Endothelial cell of umbilical vein (primary cell): ENCODE data around the gene TMEM208. TPM values are rescaled to one million over a fixed set of nuclear protein-coding genes. Genes with fewer than 3 reads are reported as not detected.

Source experiments
- BruUV-seq: library from RNA; stranded (reverse); fragments of 400-500 nt; replicated peaks from 2 replicates; lab custom pipeline; 2021; lab: Mats Ljungman, UMichigan
- CTCF ChIA-PET: fragments of 300-600, 350-600 bp; sonication (Branson Sonifier 250); formaldehyde crosslinking; loops from one replicate; lab custom pipeline; 2021; ENCODE audit warnings: antibody characterized with exemption, inconsistent platforms; lab: Charles Lee
- POLR2A ChIA-PET: fragments of 300-600, 350-600 bp; sonication (Branson Sonifier 250); formaldehyde crosslinking; loops from one replicate; lab custom pipeline; 2021; ENCODE audit warnings: antibody characterized with exemption, inconsistent platforms; lab: Charles Lee
- DNase-seq: peaks from one replicate; pipeline ENCODE4 v3.0.0-alpha.2; 2011; ENCODE audit warnings: low read depth, low spot score
- FAIRE-seq: peaks from 2 replicates; lab custom pipeline; 2011; peaks lifted over from hg19 to GRCh38; lab: Jason Lieb, UNC
- H2AFZ ChIP-seq: 2 replicates; pipeline ENCODE4 v1.6.0; 2012; ENCODE audit warnings: low read depth, low read length, control low read depth, inconsistent platforms
- H3K27ac ChIP-seq: 2 replicates; pipeline ENCODE4 v1.5.1; 2011; ENCODE audit warnings: low read depth, mild to moderate bottlenecking, control low read depth, low read length, moderate library complexity; ENCODE audit not compliant: insufficient read depth
- H3K27me3 ChIP-seq, 2 experiments: 2 replicates each; pipeline versions ENCODE4 v1.6.0 to v1.6.1; 2011; ENCODE audit warnings: low read length in 2 of 2, mixed read lengths in 1 of 2; ENCODE audit not compliant: control insufficient read depth in 2 of 2, insufficient read depth in 2 of 2
- H3K36me3 ChIP-seq, 2 experiments: 2 replicates in 1 of 2; 3 replicates in 1 of 2; pipeline ENCODE4 v1.5.1; 2011; ENCODE audit warnings: low read length in 2 of 2, mild to moderate bottlenecking in 1 of 2, moderate library complexity in 1 of 2; ENCODE audit not compliant: control insufficient read depth in 2 of 2, insufficient read depth in 2 of 2; ENCODE audit errors: extremely low read depth in 1 of 2
- H3K4me1 ChIP-seq: 3 replicates; pipeline ENCODE4 v1.5.1; 2011; ENCODE audit warnings: mild to moderate bottlenecking, low read length; ENCODE audit not compliant: control insufficient read depth, insufficient read depth; ENCODE audit errors: extremely low read depth
- H3K4me2 ChIP-seq: 2 replicates; pipeline ENCODE4 v1.6.1; 2011; ENCODE audit warnings: low read length, control low read depth, mixed read lengths; ENCODE audit not compliant: insufficient read depth
- H3K4me3 ChIP-seq, 3 experiments: fragments of 200-600 bp in 1 of 3; sonication (generic), shearing (Covaris generic) in 1 of 3; replicated peaks in 1 of 3; 2 replicates each; pipeline ENCODE4 v1.5.1; 2011 to 2016; ENCODE audit warnings: control low read depth in 3 of 3, low read length in 3 of 3, mild to moderate bottlenecking in 2 of 3, inconsistent platforms in 1 of 3, low read depth in 1 of 3, moderate library complexity in 1 of 3; ENCODE audit not compliant: insufficient read depth in 1 of 3
- H3K79me2 ChIP-seq: 2 replicates; pipeline ENCODE4 v1.6.0; 2012; ENCODE audit warnings: low read length, inconsistent platforms; ENCODE audit not compliant: control insufficient read depth, insufficient read depth
- H3K9ac ChIP-seq: replicated peaks from 2 replicates; pipeline ENCODE3; 2011; ENCODE audit warnings: low read length, control low read depth; ENCODE audit not compliant: insufficient read depth; ENCODE audit errors: extremely low read depth
- H3K9me1 ChIP-seq: replicated peaks from 3 replicates; pipeline ENCODE4 v1.6.0; 2011; ENCODE audit warnings: mild to moderate bottlenecking, low read length; ENCODE audit not compliant: control insufficient read depth, insufficient read depth; ENCODE audit errors: extremely low read depth
- H3K9me3 ChIP-seq: replicated peaks from 2 replicates; pipeline ENCODE4 v1.5.1; 2012; ENCODE audit warnings: low read length, inconsistent platforms; ENCODE audit not compliant: control insufficient read depth, insufficient read depth
- H4K20me1 ChIP-seq: replicated peaks from 2 replicates; pipeline ENCODE3; 2011; ENCODE audit warnings: mild to moderate bottlenecking, low read length; ENCODE audit not compliant: control insufficient read depth, insufficient read depth; ENCODE audit errors: extremely low read depth
- CTCF ChIP-seq, 2 donors: IDR thresholded peaks; 1 replicate in 1 of 2; 2 replicates in 1 of 2; pipeline ENCODE4 v1.5.1; 2011; ENCODE audit warnings: low read length in 2 of 2, mild to moderate bottlenecking in 2 of 2, moderate library complexity in 2 of 2, control low read depth in 1 of 2, inconsistent platforms in 1 of 2, low read depth in 1 of 2; ENCODE audit not compliant: insufficient read depth in 1 of 2; ENCODE audit errors: extremely low read depth in 1 of 2
- EZH2 ChIP-seq: IDR thresholded peaks from 2 replicates; pipeline ENCODE4 v1.6.1; 2012; ENCODE audit warnings: borderline replicate concordance, low read depth, mild to moderate bottlenecking, moderate library complexity, low read length, inconsistent platforms; ENCODE audit not compliant: severe bottlenecking
- FOS ChIP-seq: IDR thresholded peaks from 2 replicates; pipeline ENCODE4 v1.6.1; 2011; ENCODE audit warnings: mild to moderate bottlenecking, low read length, moderate library complexity, borderline replicate concordance; ENCODE audit not compliant: insufficient read depth
- GATA2 ChIP-seq: IDR thresholded peaks from 2 replicates; pipeline ENCODE4 v1.7.0; 2011; ENCODE audit warnings: low read depth, mild to moderate bottlenecking, moderate library complexity, mixed read lengths, low read length; ENCODE audit not compliant: insufficient read length, insufficient read depth
- JUN ChIP-seq: IDR thresholded peaks from 2 replicates; pipeline ENCODE4 v1.6.1; 2011; ENCODE audit warnings: borderline replicate concordance, low read depth; ENCODE audit not compliant: insufficient read length, insufficient read depth
- MAX ChIP-seq: IDR thresholded peaks from 2 replicates; pipeline ENCODE4 v1.6.1; 2011; ENCODE audit not compliant: insufficient read depth, insufficient read length
- MYC ChIP-seq: IDR thresholded peaks from one replicate; pipeline ENCODE4 v1.6.1; 2011; ENCODE audit warnings: mild to moderate bottlenecking, low read depth, low read length
- POLR2A ChIP-seq: IDR thresholded peaks from 2 replicates; pipeline ENCODE4 v1.6.1; 2012; ENCODE audit warnings: low read depth, mild to moderate bottlenecking, control low read depth, low read length
- POLR2AphosphoS5 ChIP-seq: IDR thresholded peaks from 2 replicates; pipeline ENCODE4 v1.6.1; 2012; ENCODE audit warnings: low read depth, mild to moderate bottlenecking, control low read depth, low read length, moderate library complexity; ENCODE audit not compliant: insufficient read depth
- dilution Hi-C: fragments of 300-500 bp; cut with MboI; formaldehyde crosslinking; loops from one replicate; pipeline ENCODE4 v1.15.0; 2019; ENCODE audit warnings: low sequenced_read_pairs; ENCODE audit not compliant: extremely low pct_ligation_motif_present
- intact Hi-C: fragments of 100-400 bp; cut with micrococcal nuclease; formaldehyde crosslinking; loops from one replicate; pipeline ENCODE4 v1.10.0; 2022
- polyA plus RNA-seq, 4 experiments: library from polyadenylated mRNA; depleted of rRNA in 3 of 4; stranded (reverse) in 3 of 4; unstranded in 1 of 4; fragments of >200 nt; gene quantifications; 2 replicates each; pipeline versions ENCODE4 v1.2.1 to v1.2.3, GENCODE V29; 2011 to 2012; ENCODE audit warnings: missing spikeins in 1 of 4
- total RNA-seq: library from RNA; stranded (reverse); gene quantifications from 2 replicates; pipeline ENCODE4 v1.2.3, GENCODE V29; 2021

TMEM208 gene
- total and polyA plus RNA-seq, 2 donors (not counting 3 experiments of a cell fraction or from before 2014, with no cell fraction given) = 35.3 to 94.0 TPM

GRCh38 chr16:67210069-67210937 is 16.6 kb upstream of the TMEM208 start:
- FAIRE-seq = no peak
- H3K79me2 ChIP-seq = no peaks in the 10 kb centered on the region
- no peaks in the 10 kb centered on the region for H3K9me3 ChIP-seq
- POLR2A ChIA-PET = no interaction called here
- H3K36me3 ChIP-seq = no peaks in the 10 kb centered on the region
- H3K4me2 ChIP-seq = no peak overlapping the region
- BruUV-seq = no TSS peak
- intact Hi-C loops (no loop called here), dilution Hi-C loops (no loop called here)
- no peaks in the 10 kb centered on the region for H3K9me1 ChIP-seq
- no peak for TF ChIP-seq EZH2
- no peak overlapping the region for H3K27ac ChIP-seq
- peaks cover 5% of the 10 kb centered on the region for H3K4me1 ChIP-seq
- no peaks in the 10 kb centered on the region for H3K27me3 ChIP-seq
- no peaks in the 10 kb centered on the region for H4K20me1 ChIP-seq
- DNase-seq = no peak
- no peak overlapping the region for H3K4me3 ChIP-seq
- no peak overlapping the region for H3K9ac ChIP-seq
- no peak overlapping the region for H2AFZ ChIP-seq
- CTCF ChIA-PET = interaction anchor here (1.5 kb wide), 1 partner anchor 22 kb away, joined by 3 read pairs; no protein-coding TSS in a partner anchor

- no peak overlapping the region for H3K27ac ChIP-seq
- no peak overlapping the region for H3K9ac ChIP-seq
- H3K9me3 ChIP-seq = no peaks in the 10 kb centered on the region
- ChIA-PET POLR2A (no interaction called here), CTCF (interaction anchor here (1.0 to 1.7 kb wide), 3 partner anchors 14 to 37 kb away, joined by 3 to 8 read pairs (median 3); partner anchors contain the start of gene SLC9A5)
- FAIRE-seq (no peak), DNase-seq (no peak)
- no peaks in the 10 kb centered on the region for H3K79me2 ChIP-seq
- H3K27me3 ChIP-seq = no peaks in the 10 kb centered on the region
- H3K36me3 ChIP-seq = no peaks in the 10 kb centered on the region
- H3K4me1 ChIP-seq = peaks cover 9% of the 10 kb centered on the region
- H3K9me1 ChIP-seq = no peaks in the 10 kb centered on the region
- intact Hi-C loops = no loop called here
- H4K20me1 ChIP-seq = no peaks in the 10 kb centered on the region
- dilution Hi-C loops = no loop called here
- H3K4me3 ChIP-seq = no peak overlapping the region
- TF ChIP-seq FOS = no peak
- TF ChIP-seq CTCF (IDR thresholded peaks at IDR 0.05; ENCODE audit: extremely low read depth in 1 of 2, insufficient read depth in 1 of 2, low read depth in 1 of 2, low read length in 2 of 2) = no peak
- TF ChIP-seq POLR2A = no peak
- TF ChIP-seq GATA2 = no peak
- TF ChIP-seq EZH2 = no peak
- TF ChIP-seq JUN = no peak
- no peak for TF ChIP-seq MAX
- no peak for TF ChIP-seq POLR2AphosphoS5
- no peak for TF ChIP-seq MYC
- H3K4me2 ChIP-seq = no peak overlapping the region
- no TSS peak for BruUV-seq
- H2AFZ ChIP-seq = no peak overlapping the region
Measured at GRCh38 chr16:67211674-67212073, 15.3 kb upstream of the TMEM208 start.
